Measurements from ENCODE around the gene UBE2D1.

UBE2D1 gene

GRCh38 chr10:58319599-58319998 is 15.2 kb upstream of the UBE2D1 start:
- ChIA-PET POLR2A (no interaction called here), CTCF (interaction anchor here (0.7 kb wide), 1 partner anchor 33 kb away, joined by 3 read pairs; no protein-coding TSS in a partner anchor)
- no peak for DNase-seq (ENCODE audit: extremely low spot score)
- no peak for TF ChIP-seq CTCF (IDR thresholded peaks at IDR 0.05; ENCODE audit: control extremely low read depth, extremely low read depth, low read depth, missing control alignments)

GRCh38 chr10:58320351-58321049 is 14.3 kb upstream of the UBE2D1 start:
- ChIA-PET CTCF (no interaction called here), POLR2A (no interaction called here)
- DNase-seq (ENCODE audit: extremely low spot score) = no peak
- TF ChIP-seq CTCF (IDR thresholded peaks at IDR 0.05; ENCODE audit: control extremely low read depth, extremely low read depth, low read depth, missing control alignments) = no peak

GRCh38 chr10:58322072-58322834 is 12.6 kb upstream of the UBE2D1 start:
- no peak for DNase-seq (ENCODE audit: extremely low spot score)
- no peak for TF ChIP-seq CTCF (IDR thresholded peaks at IDR 0.05; ENCODE audit: control extremely low read depth, extremely low read depth, low read depth, missing control alignments)
- POLR2A ChIA-PET = no interaction called here
- CTCF ChIA-PET = interaction anchor here (1.1 to 2.2 kb wide), 2 partner anchors 18 to 23 kb away, joined by 3 to 9 read pairs; no protein-coding TSS in a partner anchor

- ChIA-PET CTCF (interaction anchor here (0.7 to 2.2 kb wide), 2 partner anchors 23 to 62 kb away, joined by 4 to 9 read pairs; partner anchors contain the start of gene TFAM), POLR2A (no interaction called here)
- TF ChIP-seq CTCF (IDR thresholded peaks at IDR 0.05; ENCODE audit: control extremely low read depth, extremely low read depth, low read depth, missing control alignments) = no peak
- no peak for DNase-seq (ENCODE audit: extremely low spot score)
These were observed 12.0 kb upstream of the UBE2D1 start for GRCh38 chr10:58322835-58323209.

GRCh38 chr10:58326967-58327381 is 7.8 kb upstream of the UBE2D1 start:
- no peak for TF ChIP-seq CTCF (IDR thresholded peaks at IDR 0.05; ENCODE audit: control extremely low read depth, extremely low read depth, low read depth, missing control alignments)
- ChIA-PET POLR2A (no interaction called here), CTCF (interaction anchor here (0.8 to 2.0 kb wide), 6 partner anchors 11 to 148 kb away, joined by 3 to 5 read pairs (median 4); no protein-coding TSS in a partner anchor)
- no peak for DNase-seq (ENCODE audit: extremely low spot score)

- POLR2A ChIA-PET = no interaction called here
- CTCF ChIA-PET = interaction anchor here (2.0 kb wide), 1 partner anchor 27 kb away, joined by 5 read pairs; no protein-coding TSS in a partner anchor
- no peak for DNase-seq (ENCODE audit: extremely low spot score)
- TF ChIP-seq CTCF (IDR thresholded peaks at IDR 0.05; ENCODE audit: control extremely low read depth, extremely low read depth, low read depth, missing control alignments) = no peak
These were observed 6.6 kb upstream of the UBE2D1 start for GRCh38 chr10:58328233-58328632.
